A673 (cell line): ENCODE results near the gene SLC39A3. TPM values are rescaled to one million over a fixed set of nuclear protein-coding genes. Genes with fewer than 3 reads are reported as not detected.

Experiments used
- BruUV-seq: library from RNA; stranded (reverse); fragments of 400-500 nt; replicated peaks from 2 replicates; lab custom pipeline; 2021; lab: Mats Ljungman, UMichigan
- CTCF ChIA-PET: fragments of 300-600 bp; sonication (Branson Sonifier 250); formaldehyde crosslinking; loops from one replicate; lab custom pipeline; 2022; ENCODE audit warnings: antibody characterized with exemption; lab: Charles Lee
- POLR2A ChIA-PET: fragments of 300-600 bp; sonication (Branson Sonifier 250); formaldehyde crosslinking; loops from one replicate; lab custom pipeline; 2022; ENCODE audit warnings: antibody characterized with exemption; ENCODE audit not compliant: low non-redundant PET; lab: Charles Lee
- DNase-seq: peaks from one replicate; pipeline ENCODE4 v3.0.0-alpha.2; 2015; ENCODE audit warnings: low spot score
- H3K27ac ChIP-seq: fragments of 200-600 bp; sonication (generic); 2 replicates; pipeline ENCODE4 v1.5.1; 2016; ENCODE audit warnings: mixed run types, low read depth, mild to moderate bottlenecking, mixed read lengths, antibody characterized with exemption, low read length; ENCODE audit not compliant: poor library complexity, severe bottlenecking
- H3K27me3 ChIP-seq: fragments of 200-600 bp; sonication (generic); replicated peaks from 2 replicates; pipeline ENCODE4 v1.6.1; 2017; ENCODE audit warnings: mixed run types, low read depth, mild to moderate bottlenecking, mixed read lengths, antibody characterized with exemption, low read length; ENCODE audit not compliant: insufficient read depth, poor library complexity
- H3K36me3 ChIP-seq: fragments of 200-600 bp; sonication (generic); 2 replicates; pipeline ENCODE4 v1.6.1; 2016; ENCODE audit warnings: mixed run types, mild to moderate bottlenecking, mixed read lengths, antibody characterized with exemption, low read length; ENCODE audit not compliant: insufficient read depth, poor library complexity, severe bottlenecking
- H3K4me1 ChIP-seq: fragments of 200-600 bp; sonication (generic); 2 replicates; pipeline ENCODE4 v1.6.1; 2017; ENCODE audit warnings: mixed run types, mild to moderate bottlenecking, mixed read lengths, antibody characterized with exemption, low read length; ENCODE audit not compliant: insufficient read depth, poor library complexity, severe bottlenecking
- H3K4me3 ChIP-seq: fragments of 200-600 bp; sonication (generic); 2 replicates; pipeline ENCODE4 v1.5.1; 2016; ENCODE audit warnings: low read depth, mixed run types, mild to moderate bottlenecking, mixed read lengths, low read length; ENCODE audit not compliant: poor library complexity, severe bottlenecking
- H3K9me3 ChIP-seq: fragments of 200-600 bp; sonication (generic); 2 replicates; pipeline ENCODE4 v1.6.1; 2016; ENCODE audit warnings: mixed run types, low read depth, mild to moderate bottlenecking, mixed read lengths, antibody characterized with exemption, low read length; ENCODE audit not compliant: poor library complexity, severe bottlenecking
- CTCF ChIP-seq: fragments of 300-800, 200-600 bp; sonication (generic); conservative IDR thresholded peaks from 2 replicates; pipeline ENCODE4 v1.5.1; 2017; ENCODE audit warnings: low read depth, mild to moderate bottlenecking, antibody characterized with exemption, low read length, moderate library complexity, mixed read lengths
- EZH2 ChIP-seq: fragments of 200-600 bp; sonication (generic); IDR thresholded peaks from 2 replicates; pipeline ENCODE4 v1.6.1; 2017; ENCODE audit warnings: borderline replicate concordance, low read depth, mild to moderate bottlenecking, mixed read lengths, antibody characterized with exemption, low read length; ENCODE audit not compliant: poor library complexity, severe bottlenecking
- intact Hi-C: fragments of 100-400 bp; cut with micrococcal nuclease; formaldehyde crosslinking; loops from one replicate; pipeline ENCODE4 v1.10.0; 2022; ENCODE audit not compliant: unreplicated experiment
- total RNA-seq: library from RNA; stranded (reverse); gene quantifications from 2 replicates; pipeline ENCODE4 v1.2.3, GENCODE V29; 2021

The SLC39A3 gene
- total RNA-seq, 1 experiment from 2014 or later = 44.8 TPM

GRCh38 chr19:2782329-2782935 is 42.6 kb upstream of the SLC39A3 start:
- Histone ChIP-seq H3K4me3 (peak overlapping the region; percentile 91), H3K27ac (peak overlapping the region; percentile 91), H3K27me3 (no peaks in the 10 kb centered on the region), H3K9me3 (no peaks in the 10 kb centered on the region), H3K36me3 (no peaks in the 10 kb centered on the region), H3K4me1 (peaks cover 18% of the 10 kb centered on the region)
- DNase-seq = no peak
- POLR2A ChIA-PET = no interaction called here
- intact Hi-C loops = no loop called here
- TSS peak; percentile 50 for BruUV-seq
- CTCF ChIA-PET = no interaction called here
- TF ChIP-seq CTCF (no peak), EZH2 (no peak)

GRCh38 chr19:2780284-2780683 is 40.5 kb upstream of the SLC39A3 start:
- H3K27me3 ChIP-seq = no peaks in the 10 kb centered on the region
- intact Hi-C loops = no loop called here
- peaks cover 18% of the 10 kb centered on the region for H3K4me1 ChIP-seq
- H3K27ac ChIP-seq = no peak overlapping the region
- TF ChIP-seq CTCF (no peak), EZH2 (no peak)
- H3K4me3 ChIP-seq = no peak overlapping the region
- BruUV-seq = no TSS peak
- DNase-seq = no peak
- peaks cover 4% of the 10 kb centered on the region for H3K36me3 ChIP-seq
- no peaks in the 10 kb centered on the region for H3K9me3 ChIP-seq
- CTCF ChIA-PET = interaction anchor here (0.6 kb wide), 1 partner anchor 143 kb away, joined by 6 read pairs; no protein-coding TSS in a partner anchor
- POLR2A ChIA-PET = no interaction called here

GRCh38 chr19:2779121-2779740 is 39.4 kb upstream of the SLC39A3 start:
- Histone ChIP-seq H3K27me3 (no peaks in the 10 kb centered on the region), H3K27ac (no peak overlapping the region), H3K9me3 (no peaks in the 10 kb centered on the region), H3K4me1 (peaks cover 14% of the 10 kb centered on the region), H3K36me3 (peaks cover 4% of the 10 kb centered on the region), H3K4me3 (no peak overlapping the region)
- TF ChIP-seq EZH2 (no peak), CTCF (no peak)
- intact Hi-C loops = no loop called here
- POLR2A ChIA-PET = no interaction called here
- no TSS peak for BruUV-seq
- DNase-seq = no peak
- CTCF ChIA-PET = interaction anchor here (0.5 kb wide), 1 partner anchor 834 kb away, joined by 5 read pairs; no protein-coding TSS in a partner anchor
